Lower leg skin (tissue), 4 donors: ENCODE results near the gene CD81. TPM values are rescaled to one million over a fixed set of nuclear protein-coding genes. Genes with fewer than 3 reads are reported as not detected.

Source experiments
- DNase-seq, 2 donors: peaks; one replicate each; pipeline ENCODE4 v3.0.0-alpha.2; 2019; ENCODE audit warnings: low spot score in 2 of 2
- H3K4me3 ChIP-seq: fragments of 200-600 bp; sonication (generic); 2 replicates; pipeline ENCODE4 v1.5.1; 2017; ENCODE audit warnings: mild to moderate bottlenecking, low read depth; ENCODE audit not compliant: poor library complexity, severe bottlenecking
- CTCF ChIP-seq, 3 donors: fragments of 450-650 bp; IDR thresholded peaks; one replicate each; pipeline ENCODE4 v1.5.1; 2016; ENCODE audit warnings: antibody characterized with exemption in 3 of 3, mild to moderate bottlenecking in 3 of 3, moderate library complexity in 2 of 3
- POLR2A ChIP-seq, 2 donors: fragments of 450-650 bp; IDR thresholded peaks; one replicate each; pipeline ENCODE4 v1.6.1; 2016 to 2017; ENCODE audit warnings: antibody characterized with exemption in 2 of 2, mild to moderate bottlenecking in 1 of 2, moderate library complexity in 1 of 2
- WGBS, 2 donors: methylation state at CpG; one replicate each; pipeline ENCODE4 v1.1.5; 2018; 5-methylcytosine and 5-hydroxymethylcytosine counted together
- intact Hi-C: fragments of 100-400 bp; cut with DNase I; formaldehyde crosslinking; loops from one replicate; pipeline ENCODE4 v1.15.0; 2023; ENCODE audit warnings: low total_unique reads
- total RNA-seq, 4 donors: library from RNA; depleted of rRNA; stranded (reverse); fragments of >200 nt; gene quantifications; one replicate each; pipeline ENCODE4 v1.1.0, GENCODE V29; 2016

Gene CD81
- total RNA-seq, 4 donors from 2014 or later: 189 to 337 (median 250) TPM

DNA sequence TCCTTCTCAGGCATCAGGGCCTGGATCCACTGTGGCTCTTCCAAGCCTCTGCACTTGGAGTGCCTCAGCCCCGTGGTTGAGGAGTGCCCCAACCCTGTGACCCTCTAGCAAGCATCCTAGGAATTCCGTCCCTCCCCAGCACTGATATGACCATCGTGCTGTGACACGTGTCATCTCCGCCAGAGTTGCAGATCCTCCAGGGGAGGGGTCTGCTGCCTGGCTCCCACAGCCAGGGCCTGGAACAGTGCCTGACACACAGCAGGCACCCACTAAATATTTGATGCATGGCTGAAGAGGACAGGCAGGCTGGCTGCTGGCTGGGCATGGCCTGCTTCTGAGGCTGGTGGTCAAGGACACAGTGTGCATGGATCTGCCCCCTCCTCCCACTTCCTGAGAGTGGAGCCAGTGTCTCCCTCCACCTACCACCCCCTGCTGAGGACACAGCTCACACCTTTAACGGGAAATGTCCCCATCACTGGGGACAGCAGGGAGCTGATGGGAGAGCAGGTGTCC is 1.7 kb upstream of the CD81 start:
- TF ChIP-seq CTCF (IDR thresholded peaks at IDR 0.05) (no peak), POLR2A (IDR thresholded peaks at IDR 0.05) (no peak)
- DNase-seq: no peak
- WGBS, 2 donors: 71 to 79% methylated on average over 6 of the region's 6 CpGs
- intact Hi-C loops: no loop called here
- no peak overlapping the region for H3K4me3 ChIP-seq

DNA sequence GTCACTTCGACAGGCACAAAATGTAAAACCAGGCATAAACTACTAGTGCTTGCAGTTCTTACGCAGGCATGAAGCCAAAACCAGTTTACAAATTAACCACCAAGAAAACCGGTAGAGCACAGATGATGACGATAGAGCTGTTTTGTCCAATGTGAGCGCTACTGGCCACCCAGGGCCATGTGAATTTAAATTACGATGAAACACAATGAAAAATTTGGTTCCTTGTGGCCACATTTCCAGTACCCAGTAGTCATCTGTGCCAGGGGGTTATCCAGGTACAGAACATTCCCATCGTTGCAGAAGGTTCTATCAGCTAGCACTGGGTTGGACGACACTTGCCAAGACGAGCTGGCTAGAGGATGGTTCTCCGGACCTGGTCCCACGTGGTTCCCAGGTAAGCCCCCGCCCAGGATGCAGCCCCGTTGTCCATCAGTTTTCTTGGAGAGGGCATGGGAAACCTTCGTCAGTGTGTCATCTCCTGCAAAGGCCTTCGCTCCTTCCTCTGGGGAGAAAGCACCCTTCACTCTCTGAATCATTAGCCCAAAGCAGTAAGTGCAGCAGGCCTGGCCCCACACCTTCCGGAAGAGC is 1.1 kb upstream of the CD81 start:
- H3K4me3 ChIP-seq: no peak overlapping the region
- 88 to 90% methylated on average over 16 of the region's 16 CpGs for WGBS, 2 donors
- TF ChIP-seq CTCF (IDR thresholded peaks at IDR 0.05): no peak
- TF ChIP-seq POLR2A (IDR thresholded peaks at IDR 0.05): no peak
- DNase-seq: peak in 1 of 2 donors; percentile 18
- intact Hi-C loops: no loop called here

- no peak for TF ChIP-seq POLR2A (IDR thresholded peaks at IDR 0.05)
- TF ChIP-seq CTCF (IDR thresholded peaks at IDR 0.05): no peak
- peak overlapping the region; percentile 94 for H3K4me3 ChIP-seq
- DNase-seq: peak; percentile 62 to 95
- intact Hi-C loops: no loop called here
- WGBS, 2 donors: 0 to 1% methylated on average over 5 to 48 of the region's 88 CpGs
Measured at GRCh38 chr11:2377511-2378443, 667 bp downstream of the CD81 start.

DNA sequence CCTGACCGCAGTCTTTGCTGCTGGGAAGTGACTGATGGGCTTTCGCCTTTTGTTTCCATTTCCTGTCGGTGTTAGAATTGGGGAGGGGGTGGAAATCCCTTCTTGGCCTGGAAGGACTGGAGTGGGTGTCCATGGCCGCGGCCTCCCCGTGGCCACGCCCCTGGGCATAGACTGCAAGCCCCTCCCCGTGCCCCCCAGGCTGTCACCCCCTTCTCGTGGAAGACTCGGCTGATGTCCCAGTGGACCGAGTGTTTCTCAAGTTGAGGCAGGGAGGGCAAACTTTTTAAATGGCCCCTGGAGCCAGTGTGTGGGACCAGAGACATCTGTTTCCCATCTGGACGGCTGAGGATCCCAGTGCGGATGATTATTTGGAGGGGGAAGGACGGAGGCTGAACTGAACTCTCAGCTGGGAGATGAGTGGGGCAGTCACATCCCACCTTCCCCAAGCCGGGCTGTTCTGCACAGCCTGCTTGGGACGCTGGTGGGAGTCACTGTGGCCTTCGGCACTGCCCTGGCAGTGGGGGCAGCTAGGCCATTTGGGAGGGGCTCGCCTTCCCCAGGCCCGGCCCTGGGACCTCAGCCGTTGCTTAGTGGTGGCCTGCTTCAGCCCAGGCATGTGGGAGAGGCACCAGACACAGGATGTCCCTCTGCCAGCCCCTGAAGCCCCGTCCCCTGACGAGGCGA is 1.6 kb downstream of the CD81 start:
- H3K4me3 ChIP-seq: peak overlapping the region; percentile 94
- TF ChIP-seq POLR2A (IDR thresholded peaks at IDR 0.05): no peak
- no peak for TF ChIP-seq CTCF (IDR thresholded peaks at IDR 0.05)
- intact Hi-C loops: no loop called here
- WGBS, 2 donors: 6 to 10% methylated on average over 16 to 23 of the region's 23 CpGs
- DNase-seq: peak in 1 of 2 donors; percentile 60

- 35 to 50% methylated on average over 9 to 11 of the region's 11 CpGs for WGBS, 2 donors
- peak in 1 of 2 donors; percentile 14 for DNase-seq
- H3K4me3 ChIP-seq: no peak overlapping the region
- TF ChIP-seq POLR2A (IDR thresholded peaks at IDR 0.05) (no peak), CTCF (IDR thresholded peaks at IDR 0.05) (no peak)
- intact Hi-C loops: no loop called here
Measured at GRCh38 chr11:2379466-2380174, 2.5 kb downstream of the CD81 start.
